Mesodermal cell (in vitro differentiated cells): ENCODE data around the gene HDAC11.

Experiments used
- H3K27ac ChIP-seq: 2 replicates; pipeline ENCODE4 v1.7.0; 2013; ENCODE audit warnings: mild to moderate bottlenecking, low read depth, low read length, moderate library complexity; ENCODE audit not compliant: severe bottlenecking
- H3K36me3 ChIP-seq: 2 replicates; pipeline ENCODE4 v1.7.1; 2013; ENCODE audit warnings: mild to moderate bottlenecking, low read length, moderate library complexity; ENCODE audit not compliant: control insufficient read depth, insufficient read depth
- H3K4me1 ChIP-seq: one replicate; pipeline ENCODE4 v1.7.1; 2013; ENCODE audit warnings: mild to moderate bottlenecking, low read length; ENCODE audit not compliant: insufficient read depth, control insufficient read depth, poor library complexity, severe bottlenecking
- H3K4me3 ChIP-seq: 2 replicates; pipeline ENCODE4 v1.7.0; 2013; ENCODE audit warnings: low read length, control low read depth, mild to moderate bottlenecking; ENCODE audit not compliant: insufficient read depth, poor library complexity, severe bottlenecking; ENCODE audit errors: extremely low read depth
- H3K9me3 ChIP-seq: 2 replicates; pipeline ENCODE4 v1.7.1; 2013; ENCODE audit warnings: mild to moderate bottlenecking, low read length, moderate library complexity; ENCODE audit not compliant: control insufficient read depth
- WGBS, 2 experiments: methylation state at CpG; one replicate each; pipeline ENCODE4 v1.1.5; 2013; ENCODE audit warnings: missing lambda C conversion rate in 2 of 2; ENCODE audit not compliant: insufficient coverage in 2 of 2; 5-methylcytosine and 5-hydroxymethylcytosine counted together

The HDAC11 gene

GRCh38 chr3:13457593-13457992 is 22.5 kb upstream of the HDAC11 start:
- no peak overlapping the region for H3K27ac ChIP-seq
- no peaks in the 10 kb centered on the region for H3K4me1 ChIP-seq
- H3K36me3 ChIP-seq: no peaks in the 10 kb centered on the region
- no peaks in the 10 kb centered on the region for H3K9me3 ChIP-seq
- WGBS, 2 experiments: 90 to 95% methylated on average over 4 of the region's 4 CpGs
- no peak overlapping the region for H3K4me3 ChIP-seq

DNA sequence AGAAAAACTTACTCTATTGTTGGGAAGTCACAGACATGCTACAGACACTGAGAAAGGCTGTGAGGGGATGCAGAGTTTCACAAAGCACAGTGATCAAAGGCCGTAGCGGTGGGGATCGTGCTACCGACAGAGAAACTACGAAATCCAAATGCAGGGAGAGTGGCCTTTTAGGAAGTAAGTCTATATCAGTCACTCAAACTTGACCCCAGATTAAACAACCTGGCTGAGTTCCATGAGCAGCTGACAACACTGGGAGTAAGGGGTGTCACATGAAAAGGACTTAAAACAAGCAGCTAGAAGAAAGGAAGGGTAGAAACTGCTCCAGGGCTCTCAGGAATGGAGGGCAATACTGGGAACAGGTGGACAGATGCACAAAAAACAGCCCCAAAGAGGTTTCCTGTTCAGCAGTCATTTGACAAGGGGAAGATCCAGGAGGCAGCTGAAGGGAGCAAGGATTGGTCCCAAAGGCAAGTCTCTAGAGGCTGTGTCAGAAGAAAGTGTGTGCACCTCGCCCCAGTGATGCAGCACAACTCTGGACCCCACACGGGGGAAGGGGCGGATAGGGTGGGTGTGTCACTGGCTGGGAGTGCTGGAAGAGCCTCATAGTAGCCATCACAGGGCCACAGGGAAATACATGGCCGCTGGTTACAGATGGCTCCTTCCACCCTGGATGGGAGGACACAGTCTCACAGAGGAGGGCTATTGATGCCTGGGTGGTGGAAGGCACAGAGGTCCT is 20.3 kb upstream of the HDAC11 start:
- H3K27ac ChIP-seq: no peak overlapping the region
- no peaks in the 10 kb centered on the region for H3K4me1 ChIP-seq
- H3K9me3 ChIP-seq: no peaks in the 10 kb centered on the region
- H3K4me3 ChIP-seq: no peak overlapping the region
- 81 to 84% methylated on average over 8 to 9 of the region's 9 CpGs for WGBS, 2 experiments
- H3K36me3 ChIP-seq: no peaks in the 10 kb centered on the region

GRCh38 chr3:13460341-13460736 is 19.8 kb upstream of the HDAC11 start:
- WGBS, 2 experiments: 91 to 98% methylated on average over 5 of the region's 7 CpGs
- no peaks in the 10 kb centered on the region for H3K9me3 ChIP-seq
- H3K27ac ChIP-seq: no peak overlapping the region
- H3K4me3 ChIP-seq: no peak overlapping the region
- H3K36me3 ChIP-seq: no peaks in the 10 kb centered on the region
- no peaks in the 10 kb centered on the region for H3K4me1 ChIP-seq

DNA sequence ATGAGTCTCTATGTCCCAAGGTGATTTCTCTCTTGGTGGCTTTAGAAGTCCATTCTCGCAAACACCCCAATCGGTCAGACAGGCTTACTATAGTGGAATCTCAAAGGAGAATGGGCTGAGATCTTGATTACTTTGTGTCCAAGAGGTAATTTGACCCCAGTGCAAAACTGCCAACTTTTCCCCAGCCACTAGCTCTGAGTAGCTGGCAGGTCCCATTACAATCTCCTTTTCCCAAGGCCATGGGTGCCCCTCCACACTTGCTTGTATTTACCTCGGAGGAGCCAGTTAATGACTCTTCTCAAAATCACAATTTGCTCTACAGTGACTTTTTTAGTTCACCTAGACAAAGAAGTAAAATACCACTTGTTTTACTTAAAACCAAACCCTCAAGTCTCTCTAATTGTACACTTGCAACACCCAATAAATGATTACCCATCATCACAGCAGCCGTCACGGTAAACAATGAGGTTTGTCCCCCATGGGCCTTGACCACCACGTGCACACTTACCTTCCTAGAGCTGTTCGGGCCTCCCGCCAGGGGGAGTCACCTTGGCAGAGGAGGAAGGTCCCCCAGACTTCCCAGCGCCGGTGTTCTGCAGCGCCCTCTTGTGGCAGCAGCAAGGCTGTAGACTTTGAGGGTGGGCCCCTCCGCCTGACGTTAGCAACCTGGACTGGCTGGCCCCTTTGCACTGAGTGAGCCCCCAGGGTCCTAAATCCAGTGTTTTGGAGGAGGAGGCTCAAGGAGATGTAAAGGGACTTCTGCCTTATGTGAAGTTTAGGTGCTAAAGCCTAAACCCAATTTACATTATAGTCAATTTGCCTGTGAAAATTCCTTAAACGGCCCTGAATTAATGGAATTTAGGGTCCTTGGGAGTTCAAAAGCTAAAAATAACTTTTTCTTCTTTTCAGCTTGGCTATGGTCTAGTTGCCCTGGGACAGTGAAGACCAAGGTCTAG is 18.7 kb upstream of the HDAC11 start:
- Histone ChIP-seq H3K9me3 (no peaks in the 10 kb centered on the region), H3K27ac (no peak overlapping the region), H3K4me1 (no peaks in the 10 kb centered on the region), H3K4me3 (no peak overlapping the region), H3K36me3 (no peaks in the 10 kb centered on the region)
- WGBS, 2 experiments: 38 to 46% methylated on average over 7 to 12 of the region's 14 CpGs

- H3K36me3 ChIP-seq: no peaks in the 10 kb centered on the region
- H3K4me1 ChIP-seq: no peaks in the 10 kb centered on the region
- no peak overlapping the region for H3K4me3 ChIP-seq
- H3K9me3 ChIP-seq: no peaks in the 10 kb centered on the region
- 88 to 94% methylated on average over 5 to 6 of the region's 8 CpGs for WGBS, 2 experiments
- no peak overlapping the region for H3K27ac ChIP-seq
These were observed 17.9 kb upstream of the HDAC11 start for GRCh38 chr3:13462125-13462629.

- WGBS, 2 experiments: 82 to 87% methylated on average over 3 to 4 of the region's 5 CpGs
These were observed 17.3 kb upstream of the HDAC11 start for GRCh38 chr3:13462822-13463221.

DNA sequence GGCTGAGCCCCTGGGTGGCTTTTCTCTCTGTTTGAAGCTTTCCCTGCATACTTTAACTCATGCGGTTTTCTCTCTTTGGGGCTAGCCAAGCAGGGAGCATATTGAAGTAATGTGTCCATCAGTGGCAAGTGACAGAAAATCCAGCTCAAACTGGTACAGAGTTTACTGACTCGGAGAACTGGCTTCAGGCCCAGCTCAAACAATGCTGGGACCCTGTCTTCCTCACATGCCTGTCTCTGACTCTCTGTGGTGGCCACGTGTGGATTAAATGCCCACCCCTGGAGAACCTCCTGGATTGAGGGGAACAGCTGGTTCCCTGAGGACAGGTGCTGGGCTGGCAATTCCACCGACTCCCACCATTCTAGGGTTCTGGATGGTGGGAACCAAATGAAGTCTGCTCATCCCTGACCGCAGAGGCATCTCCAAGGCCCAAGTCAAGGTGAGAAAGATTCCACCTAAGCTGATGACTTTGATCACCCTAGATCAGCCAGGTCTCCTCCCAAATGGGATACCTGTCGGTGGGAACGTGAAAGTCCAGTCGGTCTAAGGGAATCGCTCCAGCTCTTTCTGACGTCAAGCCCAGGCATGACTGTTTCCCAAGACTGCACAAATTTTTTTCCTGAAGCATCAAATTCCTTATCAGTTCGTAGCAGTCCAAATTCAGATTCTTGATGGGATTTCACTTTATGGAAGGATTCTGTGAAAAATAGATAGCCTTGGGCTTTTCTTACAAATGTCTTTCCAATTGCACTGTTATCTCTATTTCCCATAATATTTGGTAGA is 16.3 kb upstream of the HDAC11 start:
- Histone ChIP-seq H3K27ac (no peak overlapping the region), H3K4me1 (no peaks in the 10 kb centered on the region), H3K9me3 (no peaks in the 10 kb centered on the region), H3K4me3 (no peak overlapping the region), H3K36me3 (no peaks in the 10 kb centered on the region)
- 88 to 91% methylated on average over 10 of the region's 11 CpGs for WGBS, 2 experiments

More at GRCh38 chr3:13462822-13463221, 17.3 kb upstream of the HDAC11 start:
- no peak overlapping the region for H3K27ac ChIP-seq
- H3K9me3 ChIP-seq: no peaks in the 10 kb centered on the region
- no peaks in the 10 kb centered on the region for H3K36me3 ChIP-seq
- H3K4me3 ChIP-seq: no peak overlapping the region
- H3K4me1 ChIP-seq: no peaks in the 10 kb centered on the region

DNA sequence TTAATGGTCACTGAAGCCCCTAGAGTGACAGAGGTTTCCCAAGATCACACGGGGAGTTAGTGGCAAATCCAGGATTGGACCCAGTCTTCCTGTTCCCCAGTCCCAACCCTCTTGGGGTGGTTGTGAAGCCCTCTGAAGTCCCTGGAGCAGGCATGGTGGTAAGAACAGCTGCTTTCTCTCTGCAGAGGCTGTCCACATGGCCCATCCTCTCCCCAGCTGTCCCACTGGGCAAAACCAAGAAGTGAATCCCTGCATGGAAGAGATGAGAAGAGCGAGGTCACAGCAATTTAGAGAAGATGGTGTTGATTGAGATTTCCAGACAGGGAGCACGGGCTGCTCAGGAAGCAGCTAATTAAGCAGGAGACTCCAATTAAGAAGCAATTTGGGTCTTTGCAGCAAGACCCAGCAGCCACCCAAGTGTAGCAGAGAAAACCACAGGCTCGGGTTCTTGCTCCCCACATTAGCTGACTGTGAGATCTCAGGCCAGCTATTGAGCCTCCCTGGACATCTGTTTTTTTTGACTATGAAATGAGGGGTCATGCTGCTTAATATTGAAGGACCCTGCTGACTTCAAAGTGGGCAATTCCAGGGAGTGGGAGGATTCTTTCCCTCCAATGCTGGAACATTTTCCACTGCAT is 14.8 kb upstream of the HDAC11 start:
- no peak overlapping the region for H3K27ac ChIP-seq
- H3K4me3 ChIP-seq: no peak overlapping the region
- no peaks in the 10 kb centered on the region for H3K36me3 ChIP-seq
- no peaks in the 10 kb centered on the region for H3K4me1 ChIP-seq
- no peaks in the 10 kb centered on the region for H3K9me3 ChIP-seq
- 56 to 71% methylated on average over 2 to 3 of the region's 4 CpGs for WGBS, 2 experiments

- Histone ChIP-seq H3K9me3 (no peaks in the 10 kb centered on the region), H3K4me3 (no peak overlapping the region), H3K36me3 (no peaks in the 10 kb centered on the region), H3K27ac (no peak overlapping the region), H3K4me1 (no peaks in the 10 kb centered on the region)
- WGBS, 2 experiments: 93 to 95% methylated on average over 2 to 3 of the region's 4 CpGs
These were observed 13.3 kb upstream of the HDAC11 start for GRCh38 chr3:13466781-13467180.
